Measurements from ENCODE around the gene LRRTM4.

GRCh38 chr2:77457665-77458064 is 64.5 kb downstream of the LRRTM4 start:
- TF ChIP-seq, protein P1, sequence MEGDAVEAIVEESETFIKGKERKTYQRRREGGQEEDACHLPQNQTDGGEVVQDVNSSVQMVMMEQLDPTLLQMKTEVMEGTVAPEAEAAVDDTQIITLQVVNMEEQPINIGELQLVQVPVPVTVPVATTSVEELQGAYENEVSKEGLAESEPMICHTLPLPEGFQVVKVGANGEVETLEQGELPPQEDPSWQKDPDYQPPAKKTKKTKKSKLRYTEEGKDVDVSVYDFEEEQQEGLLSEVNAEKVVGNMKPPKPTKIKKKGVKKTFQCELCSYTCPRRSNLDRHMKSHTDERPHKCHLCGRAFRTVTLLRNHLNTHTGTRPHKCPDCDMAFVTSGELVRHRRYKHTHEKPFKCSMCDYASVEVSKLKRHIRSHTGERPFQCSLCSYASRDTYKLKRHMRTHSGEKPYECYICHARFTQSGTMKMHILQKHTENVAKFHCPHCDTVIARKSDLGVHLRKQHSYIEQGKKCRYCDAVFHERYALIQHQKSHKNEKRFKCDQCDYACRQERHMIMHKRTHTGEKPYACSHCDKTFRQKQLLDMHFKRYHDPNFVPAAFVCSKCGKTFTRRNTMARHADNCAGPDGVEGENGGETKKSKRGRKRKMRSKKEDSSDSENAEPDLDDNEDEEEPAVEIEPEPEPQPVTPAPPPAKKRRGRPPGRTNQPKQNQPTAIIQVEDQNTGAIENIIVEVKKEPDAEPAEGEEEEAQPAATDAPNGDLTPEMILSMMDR (IDR thresholded peaks at IDR 0.05): no peak
- TF ChIP-seq EZH2 (IDR thresholded peaks at IDR 0.05; ENCODE audit: borderline replicate concordance, insufficient read depth, low read depth, low read length, poor library complexity, severe bottlenecking): no peak
